Measurements from ENCODE around the gene PTGDS. TPM values are rescaled to one million over a fixed set of nuclear protein-coding genes. Genes with fewer than 3 reads are reported as not detected.

The PTGDS gene
- not detected for total RNA-seq

GRCh38 chr9:136977223-136977622, at the start of gene PTGDS:
PTGDS (plus strand) TSS chr9:136977504; CDS start chr9:136977579, 75 bp downstream.
- POLR2A ChIA-PET: no interaction called here
- Mint-ChIP-seq H3K4me1 (peaks cover 13% of the 10 kb centered on the region), H3K27me3 (no peaks in the 10 kb centered on the region), H3K4me3 (no peak within 1 kb of the TSS), H3K9me3 (ENCODE audit: low read depth) (no peaks in the 10 kb centered on the region), H3K36me3 (ENCODE audit: low read depth) (no peaks in the 10 kb centered on the region), H3K27ac (no peak within 1 kb of the TSS)
- DNase-seq (no peak), ATAC-seq (no peak)
- CTCF ChIA-PET: no interaction called here
- intact Hi-C loops (cut with DNase I, micrococcal nuclease): no loop called here

DNA sequence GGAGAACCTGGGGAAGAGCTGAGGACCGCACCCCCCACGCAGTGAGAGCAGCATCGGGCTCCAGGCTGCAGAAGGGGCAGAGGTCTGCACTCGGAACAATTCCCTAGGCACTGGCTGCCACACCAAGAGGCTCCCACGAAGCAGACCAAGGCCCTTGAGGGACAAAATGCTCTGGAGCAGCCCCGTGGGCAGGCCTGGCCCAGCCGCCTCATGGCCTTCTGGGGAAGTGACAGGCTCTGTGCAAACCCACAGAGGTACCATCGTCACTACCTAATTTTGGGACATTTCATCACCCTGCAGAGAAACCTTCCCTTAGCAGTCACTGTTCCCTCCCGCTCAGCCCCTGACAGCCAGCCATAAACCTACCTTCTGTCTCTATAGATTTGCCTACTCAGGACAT, 48.7 kb upstream of the PTGDS start:
- no peak for ATAC-seq
- Mint-ChIP-seq H3K27ac (no peak overlapping the region), H3K27me3 (no peaks in the 10 kb centered on the region), H3K36me3 (ENCODE audit: low read depth) (peaks cover 20% of the 10 kb centered on the region), H3K4me1 (peaks cover 17% of the 10 kb centered on the region), H3K4me3 (no peak overlapping the region), H3K9me3 (ENCODE audit: low read depth) (no peaks in the 10 kb centered on the region)
- intact Hi-C loops (cut with DNase I, micrococcal nuclease): no loop called here
- ChIA-PET POLR2A (no interaction called here), CTCF (interaction anchor here (0.5 kb wide), 1 partner anchor 568 kb away, joined by 4 read pairs; no protein-coding TSS in a partner anchor)
- no peak for DNase-seq

DNA sequence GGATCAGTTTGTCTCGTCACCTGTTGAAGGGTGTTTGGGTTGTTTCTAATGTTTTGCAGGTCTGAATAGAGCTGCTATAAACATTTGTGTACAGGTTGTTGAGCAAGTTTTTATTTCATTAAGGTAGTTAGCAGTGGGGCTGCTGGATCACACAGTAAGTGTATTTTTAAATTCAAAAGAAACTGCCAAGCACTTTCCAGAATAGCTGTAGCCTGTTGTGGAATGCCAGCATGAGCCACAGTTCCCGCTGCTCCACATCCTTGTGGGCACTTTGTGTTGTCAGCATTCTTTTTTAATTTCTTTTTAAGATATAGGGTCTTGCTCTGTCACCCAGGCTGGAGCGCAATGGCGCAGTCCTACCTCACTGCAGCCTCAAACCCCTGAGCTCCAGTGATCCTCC, 47.3 kb upstream of the PTGDS start:
- H3K36me3 Mint-ChIP-seq (ENCODE audit: low read depth): peaks cover 23% of the 10 kb centered on the region
- ChIA-PET POLR2A (no interaction called here), CTCF (interaction anchor here (0.9 kb wide), 1 partner anchor 618 kb away, joined by 3 read pairs; no protein-coding TSS in a partner anchor)
- ATAC-seq: no peak
- peaks cover 17% of the 10 kb centered on the region for H3K4me1 Mint-ChIP-seq
- intact Hi-C loops (cut with DNase I, micrococcal nuclease): no loop called here
- DNase-seq: no peak
- no peak overlapping the region for H3K4me3 Mint-ChIP-seq
- no peaks in the 10 kb centered on the region for H3K27me3 Mint-ChIP-seq
- peak overlapping the region; percentile 9 for H3K27ac Mint-ChIP-seq
- no peaks in the 10 kb centered on the region for H3K9me3 Mint-ChIP-seq (ENCODE audit: low read depth)

- no peaks in the 10 kb centered on the region for H3K27me3 Mint-ChIP-seq
- H3K27ac Mint-ChIP-seq: peak overlapping the region; percentile 83
- ChIA-PET CTCF (interaction anchor here (0.7 kb wide), 1 partner anchor 12 kb away, joined by 3 read pairs; no protein-coding TSS in a partner anchor), POLR2A (interaction anchor here (0.6 kb wide), 1 partner anchor 950 kb away, joined by 7 read pairs; no protein-coding TSS in a partner anchor)
- peaks cover 17% of the 10 kb centered on the region for H3K4me1 Mint-ChIP-seq
- H3K4me3 Mint-ChIP-seq: no peak overlapping the region
- peak; percentile 24 for ATAC-seq
- intact Hi-C loops (cut with DNase I, micrococcal nuclease): no loop called here
- no peaks in the 10 kb centered on the region for H3K9me3 Mint-ChIP-seq (ENCODE audit: low read depth)
- DNase-seq: no peak
- H3K36me3 Mint-ChIP-seq (ENCODE audit: low read depth): peaks cover 24% of the 10 kb centered on the region
These were observed 45.6 kb upstream of the PTGDS start for GRCh38 chr9:136931611-136932130.

- intact Hi-C loops (cut with DNase I, micrococcal nuclease): no loop called here
- Mint-ChIP-seq H3K36me3 (ENCODE audit: low read depth) (peaks cover 25% of the 10 kb centered on the region), H3K9me3 (ENCODE audit: low read depth) (no peaks in the 10 kb centered on the region), H3K4me1 (peaks cover 17% of the 10 kb centered on the region), H3K27ac (no peak overlapping the region), H3K4me3 (no peak overlapping the region), H3K27me3 (no peaks in the 10 kb centered on the region)
- CTCF ChIA-PET: no interaction called here
- DNase-seq: no peak
- no peak for ATAC-seq
- POLR2A ChIA-PET: no interaction called here
These were observed 43.0 kb upstream of the PTGDS start for GRCh38 chr9:136934277-136934676.

GRCh38 chr9:136935651-136936050, 41.7 kb upstream of the PTGDS start:
- H3K4me3 Mint-ChIP-seq: no peak overlapping the region
- ATAC-seq: no peak
- H3K27me3 Mint-ChIP-seq: no peaks in the 10 kb centered on the region
- DNase-seq: no peak
- intact Hi-C loops (cut with DNase I, micrococcal nuclease): no loop called here
- ChIA-PET CTCF (interaction anchor here (0.5 kb wide), 1 partner anchor 150 kb away, joined by 3 read pairs; no protein-coding TSS in a partner anchor), POLR2A (no interaction called here)
- H3K27ac Mint-ChIP-seq: no peak overlapping the region
- no peaks in the 10 kb centered on the region for H3K9me3 Mint-ChIP-seq (ENCODE audit: low read depth)
- H3K36me3 Mint-ChIP-seq (ENCODE audit: low read depth): peaks cover 25% of the 10 kb centered on the region
- peaks cover 17% of the 10 kb centered on the region for H3K4me1 Mint-ChIP-seq

DNA sequence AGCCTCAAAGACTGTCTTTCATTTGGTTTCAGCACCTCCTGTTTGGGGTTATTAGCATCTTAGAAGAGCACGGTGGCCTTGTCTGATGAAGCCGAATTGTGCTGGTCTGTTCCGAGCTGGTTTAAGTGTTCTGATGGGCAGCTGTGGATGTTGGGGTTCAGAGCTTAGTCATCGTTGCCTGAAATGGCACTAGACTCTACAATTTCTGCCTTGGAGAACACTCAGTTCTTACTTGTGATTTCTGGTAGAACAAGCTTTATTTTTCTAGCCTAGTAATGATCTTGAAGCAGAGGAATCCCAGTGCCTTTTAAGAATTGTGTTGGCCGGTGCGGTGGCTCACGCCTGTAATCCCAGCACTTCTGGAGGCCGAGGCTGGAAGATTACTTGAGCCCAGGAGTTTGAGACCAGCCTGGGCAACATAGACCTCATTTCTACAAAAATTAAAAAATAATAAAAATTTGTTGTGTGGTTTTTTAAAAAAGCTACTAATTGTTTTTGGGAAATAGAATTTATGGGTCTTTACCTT, 40.6 kb upstream of the PTGDS start:
- ChIA-PET CTCF (interaction anchor here (0.6 to 0.7 kb wide), 2 partner anchors 120 to 129 kb away, joined by 3 read pairs; no protein-coding TSS in a partner anchor), POLR2A (no interaction called here)
- peaks cover 31% of the 10 kb centered on the region for H3K36me3 Mint-ChIP-seq (ENCODE audit: low read depth)
- H3K4me3 Mint-ChIP-seq: no peak overlapping the region
- no peak for DNase-seq
- no peaks in the 10 kb centered on the region for H3K9me3 Mint-ChIP-seq (ENCODE audit: low read depth)
- H3K27ac Mint-ChIP-seq: peak overlapping the region; percentile 24
- H3K27me3 Mint-ChIP-seq: no peaks in the 10 kb centered on the region
- H3K4me1 Mint-ChIP-seq: peaks cover 12% of the 10 kb centered on the region
- ATAC-seq: no peak
- intact Hi-C loops (cut with DNase I, micrococcal nuclease): no loop called here

GRCh38 chr9:136937186-136938001, 39.9 kb upstream of the PTGDS start:
- no peak overlapping the region for H3K27ac Mint-ChIP-seq
- peaks cover 32% of the 10 kb centered on the region for H3K36me3 Mint-ChIP-seq (ENCODE audit: low read depth)
- H3K4me3 Mint-ChIP-seq: no peak overlapping the region
- POLR2A ChIA-PET: no interaction called here
- DNase-seq: no peak
- H3K4me1 Mint-ChIP-seq: peaks cover 5% of the 10 kb centered on the region
- H3K27me3 Mint-ChIP-seq: no peaks in the 10 kb centered on the region
- no peaks in the 10 kb centered on the region for H3K9me3 Mint-ChIP-seq (ENCODE audit: low read depth)
- CTCF ChIA-PET: no interaction called here
- intact Hi-C loops (cut with DNase I, micrococcal nuclease): no loop called here
- no peak for ATAC-seq

GRCh38 chr9:136939431-136939995, 37.8 kb upstream of the PTGDS start:
- no peaks in the 10 kb centered on the region for H3K9me3 Mint-ChIP-seq (ENCODE audit: low read depth)
- peaks cover 4% of the 10 kb centered on the region for H3K4me1 Mint-ChIP-seq
- intact Hi-C loops (cut with DNase I, micrococcal nuclease): no loop called here
- H3K36me3 Mint-ChIP-seq (ENCODE audit: low read depth): peaks cover 37% of the 10 kb centered on the region
- no peaks in the 10 kb centered on the region for H3K27me3 Mint-ChIP-seq
- POLR2A ChIA-PET: no interaction called here
- DNase-seq: no peak
- ATAC-seq: no peak
- H3K27ac Mint-ChIP-seq: no peak overlapping the region
- H3K4me3 Mint-ChIP-seq: no peak overlapping the region
- CTCF ChIA-PET: interaction anchor here (0.7 to 0.8 kb wide), 2 partner anchors 96 to 137 kb away, joined by 3 read pairs; no protein-coding TSS in a partner anchor

GRCh38 chr9:136939996-136940525, 37.2 kb upstream of the PTGDS start:
- H3K27me3 Mint-ChIP-seq: no peaks in the 10 kb centered on the region
- ChIA-PET POLR2A (no interaction called here), CTCF (no interaction called here)
- ATAC-seq: no peak
- intact Hi-C loops (cut with DNase I, micrococcal nuclease): loop anchor here in 1 of 2 experiments (5.0 kb wide), 2 partner anchors 38 to 93 kb away; partner anchors contain the start of gene PHPT1
- H3K4me1 Mint-ChIP-seq: peaks cover 8% of the 10 kb centered on the region
- peaks cover 37% of the 10 kb centered on the region for H3K36me3 Mint-ChIP-seq (ENCODE audit: low read depth)
- no peak overlapping the region for H3K27ac Mint-ChIP-seq
- no peaks in the 10 kb centered on the region for H3K9me3 Mint-ChIP-seq (ENCODE audit: low read depth)
- no peak for DNase-seq
- no peak overlapping the region for H3K4me3 Mint-ChIP-seq

DNA sequence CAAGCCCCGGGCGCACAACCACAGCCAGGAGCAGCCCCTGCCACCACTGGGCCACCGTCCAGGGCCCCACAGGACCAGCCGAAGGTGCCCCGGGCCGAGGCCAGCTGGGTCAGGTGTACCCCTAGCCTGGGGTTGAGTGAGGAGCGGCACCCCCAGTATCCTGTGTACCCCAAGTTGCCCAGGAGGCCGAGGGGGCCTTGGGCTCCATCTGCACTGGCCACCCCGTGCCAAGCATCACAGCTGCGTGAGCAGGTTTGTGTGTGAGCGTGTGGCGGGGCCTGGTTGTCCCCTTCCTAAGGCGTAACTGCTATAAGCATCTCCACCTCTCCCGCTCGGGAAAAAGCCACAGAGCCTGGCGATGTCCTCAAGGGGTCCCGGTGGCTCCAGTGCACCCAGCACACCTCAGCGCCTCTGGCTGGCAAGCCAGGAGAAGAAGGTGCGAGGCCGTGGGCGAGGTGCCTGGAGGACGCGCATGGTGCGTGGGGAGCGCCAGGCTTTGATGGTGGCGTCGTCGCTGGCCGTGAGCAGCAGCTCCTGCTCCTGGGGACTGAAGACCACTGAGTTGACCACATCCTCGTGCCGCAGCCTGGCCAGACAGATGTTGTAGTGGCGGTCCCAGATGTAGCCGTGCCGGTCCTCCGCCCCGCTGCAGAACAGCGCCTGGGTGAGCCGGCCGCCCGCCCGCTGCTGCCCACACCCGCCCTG, 36.6 kb upstream of the PTGDS start:
- DNase-seq (no peak), ATAC-seq (no peak)
- peaks cover 37% of the 10 kb centered on the region for H3K36me3 Mint-ChIP-seq (ENCODE audit: low read depth)
- ChIA-PET CTCF (no interaction called here), POLR2A (no interaction called here)
- no peaks in the 10 kb centered on the region for H3K27me3 Mint-ChIP-seq
- intact Hi-C loops (cut with DNase I, micrococcal nuclease): loop anchor here in 1 of 2 experiments (5.0 kb wide), 2 partner anchors 38 to 93 kb away; partner anchors contain the start of gene PHPT1
- H3K4me3 Mint-ChIP-seq: no peak overlapping the region
- H3K27ac Mint-ChIP-seq: no peak overlapping the region
- peaks cover 9% of the 10 kb centered on the region for H3K4me1 Mint-ChIP-seq
- no peaks in the 10 kb centered on the region for H3K9me3 Mint-ChIP-seq (ENCODE audit: low read depth)

Data from activated CD4-positive, alpha-beta T cell treated with anti-CD3 and anti-CD28 coated beads for 36 hours (primary cell).